Gastroesophageal sphincter (tissue), 4 donors: ENCODE measurements around the gene LTF. TPM values are rescaled to one million over a fixed set of nuclear protein-coding genes. Genes with fewer than 3 reads are reported as not detected.
"Not testable (repeated sequence)": the region's sequence is repeated elsewhere in the genome, so short reads cannot be mapped to it uniquely, and the experiment has no call there.

Source experiments
- ATAC-seq: fragments of 150-250 bp; one replicate; pipeline ENCODE4 v1.9.1; 2016; ENCODE audit warnings: mild to moderate bottlenecking, moderate library complexity
- H3K27ac ChIP-seq, 4 donors: fragments of 200-600 bp; sonication (generic) in 3 of 4; 1 replicate in 3 of 4; 2 replicates in 1 of 4; pipeline ENCODE4 v1.5.1; 2016 to 2019
- H3K27me3 ChIP-seq: fragments of 200-600 bp; sonication (generic); one replicate; pipeline ENCODE4 v1.5.1; 2019
- H3K36me3 ChIP-seq, 2 donors: fragments of 200-600 bp; sonication (generic); one replicate each; pipeline ENCODE4 v1.5.1; 2019; ENCODE audit warnings: control low read depth in 1 of 2
- H3K4me1 ChIP-seq, 3 donors: fragments of 200-600 bp; sonication (generic); 1 replicate in 2 of 3; 2 replicates in 1 of 3; pipeline ENCODE4 v1.5.1; 2016 to 2019; ENCODE audit warnings: control low read depth in 2 of 3
- H3K4me3 ChIP-seq, 2 donors: fragments of 200-600 bp; sonication (generic); one replicate each; pipeline ENCODE4 v1.5.1; 2019; ENCODE audit warnings: mild to moderate bottlenecking in 1 of 2, moderate library complexity in 1 of 2
- H3K9me3 ChIP-seq, 3 donors: fragments of 200-600 bp; sonication (generic); one replicate each; pipeline ENCODE4 v1.5.1; 2017 to 2019; ENCODE audit warnings: control low read depth in 2 of 3
- EP300 ChIP-seq: sonication (generic); formaldehyde crosslinking; IDR thresholded peaks from one replicate; pipeline ENCODE4 v1.6.1; 2017; ENCODE audit warnings: antibody characterized with exemption, mild to moderate bottlenecking
- POLR2A ChIP-seq, 2 donors: fragments of 450-650 bp; IDR thresholded peaks; one replicate each; pipeline ENCODE4 v1.6.1; 2017; ENCODE audit warnings: antibody characterized with exemption in 2 of 2, mild to moderate bottlenecking in 2 of 2, moderate library complexity in 1 of 2
- POLR2AphosphoS5 ChIP-seq: sonication (generic); formaldehyde crosslinking; IDR thresholded peaks from one replicate; pipeline ENCODE4 v1.6.1; 2017; ENCODE audit warnings: antibody characterized with exemption
- WGBS, 2 donors: methylation state at CpG; one replicate each; pipeline ENCODE4 v1.1.5; 2018; ENCODE audit warnings: low coverage in 1 of 2; 5-methylcytosine and 5-hydroxymethylcytosine counted together
- total RNA-seq, 4 donors: library from RNA; depleted of rRNA; stranded (reverse); fragments of >200 nt; gene quantifications; one replicate each; pipeline ENCODE4 v1.1.0, GENCODE V29; 2016
- TF ChIP-seq, protein P1 (sequence below), 4 experiments: fragments of 200-600 bp in 2 of 4; fragments of 450-650 bp in 2 of 4; sonication (generic) in 1 of 4; IDR thresholded peaks; one replicate each; pipeline ENCODE4 v1.5.1; 2017 to 2019; ENCODE audit warnings: antibody characterized with exemption in 4 of 4, mild to moderate bottlenecking in 2 of 4, moderate library complexity in 2 of 4

The LTF gene
- total RNA-seq, 4 donors from 2014 or later: 1.2 to 198 (median 1.4) TPM

DNA sequence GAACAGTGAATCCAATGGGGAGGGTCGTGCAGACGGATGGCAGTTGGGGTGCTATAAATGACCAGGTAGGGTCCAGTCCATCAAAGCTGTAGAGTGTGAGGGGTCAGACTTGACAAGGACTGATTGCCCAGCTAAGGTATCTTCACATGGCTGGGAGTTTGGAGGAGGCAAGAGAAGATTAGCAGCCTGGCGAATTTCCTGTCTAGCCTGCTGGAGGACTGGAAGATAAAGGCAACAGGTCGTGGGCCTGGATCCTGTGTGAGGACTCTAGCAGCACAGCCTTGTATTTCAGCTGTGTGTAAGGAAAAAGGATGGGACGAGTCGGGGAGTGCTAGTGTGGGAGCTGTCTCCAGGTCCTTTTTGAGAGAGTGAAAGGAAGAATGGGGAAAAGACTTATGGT lies 75.4 kb downstream of the LTF start:
- Histone ChIP-seq H3K36me3 (no peaks in the 10 kb centered on the region), H3K4me3 (no peak overlapping the region), H3K9me3 (no peaks in the 10 kb centered on the region), H3K27me3 (peaks cover 8% of the 10 kb centered on the region), H3K4me1 (no peaks in the 10 kb centered on the region), H3K27ac (no peak overlapping the region)
- ATAC-seq: no peak
- TF ChIP-seq, protein P1, sequence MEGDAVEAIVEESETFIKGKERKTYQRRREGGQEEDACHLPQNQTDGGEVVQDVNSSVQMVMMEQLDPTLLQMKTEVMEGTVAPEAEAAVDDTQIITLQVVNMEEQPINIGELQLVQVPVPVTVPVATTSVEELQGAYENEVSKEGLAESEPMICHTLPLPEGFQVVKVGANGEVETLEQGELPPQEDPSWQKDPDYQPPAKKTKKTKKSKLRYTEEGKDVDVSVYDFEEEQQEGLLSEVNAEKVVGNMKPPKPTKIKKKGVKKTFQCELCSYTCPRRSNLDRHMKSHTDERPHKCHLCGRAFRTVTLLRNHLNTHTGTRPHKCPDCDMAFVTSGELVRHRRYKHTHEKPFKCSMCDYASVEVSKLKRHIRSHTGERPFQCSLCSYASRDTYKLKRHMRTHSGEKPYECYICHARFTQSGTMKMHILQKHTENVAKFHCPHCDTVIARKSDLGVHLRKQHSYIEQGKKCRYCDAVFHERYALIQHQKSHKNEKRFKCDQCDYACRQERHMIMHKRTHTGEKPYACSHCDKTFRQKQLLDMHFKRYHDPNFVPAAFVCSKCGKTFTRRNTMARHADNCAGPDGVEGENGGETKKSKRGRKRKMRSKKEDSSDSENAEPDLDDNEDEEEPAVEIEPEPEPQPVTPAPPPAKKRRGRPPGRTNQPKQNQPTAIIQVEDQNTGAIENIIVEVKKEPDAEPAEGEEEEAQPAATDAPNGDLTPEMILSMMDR (IDR thresholded peaks at IDR 0.05): no peak
- TF ChIP-seq POLR2A (IDR thresholded peaks at IDR 0.05) (no peak), POLR2AphosphoS5 (no peak), EP300 (no peak)
- 72 to 78% methylated on average over 5 to 6 of the region's 6 CpGs for WGBS, 2 donors

DNA sequence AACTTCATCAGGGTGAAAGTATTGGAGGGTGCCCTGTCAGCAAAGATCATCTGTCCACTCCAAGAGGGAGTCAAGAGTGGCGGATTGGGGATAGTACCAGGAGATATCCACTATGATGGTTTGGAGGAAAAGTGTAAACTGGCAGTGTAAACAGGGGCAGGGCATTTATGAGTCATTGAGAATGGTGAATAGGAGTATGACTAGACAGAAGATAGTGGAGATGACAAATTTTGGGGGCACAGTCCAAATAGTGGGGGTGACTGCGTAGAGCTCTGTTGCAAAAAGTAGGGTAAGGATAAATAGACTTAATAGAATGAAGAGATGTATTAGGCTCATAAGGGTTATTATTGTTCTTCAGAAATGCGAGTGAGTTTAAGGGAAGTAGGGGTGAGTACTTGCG lies 75.9 kb downstream of the LTF start:
- not testable (repeated sequence) for H3K27ac ChIP-seq, H3K9me3 ChIP-seq, ATAC-seq, H3K27me3 ChIP-seq, H3K36me3 ChIP-seq, H3K4me1 ChIP-seq, H3K4me3 ChIP-seq
- whole genome bisulfite sequencing, 2 donors: 83 to 89% methylated on average over 4 of the region's 4 CpGs

DNA sequence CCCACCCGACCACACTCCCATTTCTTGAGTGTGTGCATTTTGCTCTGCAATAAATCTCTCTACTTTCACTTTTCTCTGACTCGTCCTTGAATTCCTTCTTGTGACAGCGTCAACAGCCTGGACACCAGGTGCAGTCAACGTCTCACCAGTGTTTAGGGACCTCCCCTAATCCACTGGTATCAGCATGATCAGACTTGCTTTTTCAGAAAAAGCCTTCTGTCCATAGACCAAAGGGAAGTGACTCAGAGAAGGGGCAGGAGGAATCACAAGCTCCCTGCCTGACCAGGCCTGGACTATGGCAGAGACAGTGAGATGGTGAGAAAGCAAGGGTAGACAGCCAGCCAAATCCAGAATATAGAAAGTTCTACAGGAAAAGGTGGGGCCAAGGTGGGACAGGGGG lies 78.5 kb downstream of the LTF start:
- H3K27me3 ChIP-seq: peaks cover 8% of the 10 kb centered on the region
- no peak for ATAC-seq
- no peak overlapping the region for H3K4me3 ChIP-seq
- H3K9me3 ChIP-seq: no peaks in the 10 kb centered on the region
- peaks cover 0 to 1% (median 0%) of the 10 kb centered on the region in 3 donors for H3K4me1 ChIP-seq
- no peak overlapping the region for H3K27ac ChIP-seq
- no peaks in the 10 kb centered on the region for H3K36me3 ChIP-seq
- WGBS, 2 donors: 50 to 60% methylated on average over 1 to 2 of the region's 4 CpGs
- TF ChIP-seq EP300: no peak
- TF ChIP-seq POLR2AphosphoS5: no peak
- TF ChIP-seq, protein P1 (IDR thresholded peaks at IDR 0.05): no peak
- TF ChIP-seq POLR2A (IDR thresholded peaks at IDR 0.05): no peak

Other genes with a start within 250 kb of the LTF start
- not detected for gene CCR3, start 222.4 kb downstream of the LTF start, total RNA-seq
- 1 to 10 TPM in 2 of 4 donors, under 1 TPM in 2; 0.77 to 3.9 (median 1.9) TPM for gene CCR2, start 110.8 kb downstream of the LTF start, total RNA-seq
- 1 to 10 TPM in 1 of 4 donors, under 1 TPM in 3; 0.23 to 1.8 (median 0.44) TPM for gene CCR5, start 94.0 kb downstream of the LTF start, total RNA-seq
- gene CCRL2, start 57.6 kb downstream of the LTF start, total RNA-seq: 10 to 100 TPM in 1 of 4 donors, 1 to 10 TPM in 1, under 1 TPM in 2; 0.89 to 15.8 (median 1.9) TPM
- gene RTP3, start 33.1 kb upstream of the LTF start, total RNA-seq: not detected
- gene LRRC2, start 101.4 kb upstream of the LTF start, total RNA-seq: 1 to 10 TPM in 2 of 4 donors, under 1 TPM in 1, not detected in 1; 0.62 to 2.0 (median 1.1) TPM
- not detected for gene FAM240A, start 147.6 kb upstream of the LTF start, total RNA-seq
- gene ALS2CL, start 228.8 kb upstream of the LTF start, total RNA-seq: 10 to 100 TPM in 1 of 4 donors, 1 to 10 TPM in 3; 4.8 to 10.4 (median 9.6) TPM
- gene TMIE, start 236.5 kb upstream of the LTF start, total RNA-seq: 1 to 10 TPM in 1 of 4 donors, under 1 TPM in 2, not detected in 1; 0.15 to 1.4 (median 0.69) TPM